ENCODE data around the gene C1orf174.

DNA sequence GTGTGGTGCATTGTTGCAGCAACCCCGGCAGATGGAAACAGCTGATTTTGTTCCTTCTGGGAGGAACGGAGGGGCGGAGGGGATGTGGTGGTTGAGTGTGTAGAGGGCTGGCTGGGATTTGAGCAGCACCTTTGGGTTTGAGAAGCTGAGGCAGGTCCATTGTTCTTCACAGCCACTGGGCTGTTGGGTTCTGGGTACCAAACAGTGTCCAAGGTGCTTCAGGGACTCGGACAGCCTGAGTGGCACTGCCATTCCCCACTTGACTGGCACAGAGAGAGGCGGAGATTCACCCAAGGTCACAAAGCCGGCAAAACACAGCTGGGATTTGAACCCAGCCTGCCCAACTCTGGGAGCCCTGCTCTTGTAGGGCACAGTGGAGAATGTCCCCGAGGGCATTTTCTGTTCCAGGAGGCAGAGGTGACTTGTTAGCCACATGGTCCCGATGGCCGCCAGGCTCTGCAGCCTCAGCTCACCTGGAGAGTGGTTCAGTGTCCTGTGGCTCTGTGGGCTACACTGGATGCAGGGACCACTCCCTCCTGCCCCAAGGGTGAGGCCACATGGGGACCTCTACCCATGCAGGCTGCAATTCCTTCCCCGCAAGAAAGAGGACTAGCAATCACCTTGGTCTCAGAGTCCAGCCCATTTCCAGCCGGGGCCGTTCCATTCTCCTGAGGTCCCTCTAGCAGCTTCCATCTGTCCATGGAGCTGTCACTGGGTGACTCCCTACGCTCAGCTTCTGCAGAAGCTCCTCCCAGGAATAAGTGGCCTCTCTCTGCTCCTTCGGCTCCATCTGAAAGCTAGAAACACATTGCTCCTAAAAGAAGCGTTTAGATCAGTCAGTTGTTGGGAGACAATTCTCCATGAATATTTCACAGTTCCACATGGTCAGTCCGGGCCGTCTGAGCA is 31.2 kb upstream of the C1orf174 start:
- TF ChIP-seq, protein P1, sequence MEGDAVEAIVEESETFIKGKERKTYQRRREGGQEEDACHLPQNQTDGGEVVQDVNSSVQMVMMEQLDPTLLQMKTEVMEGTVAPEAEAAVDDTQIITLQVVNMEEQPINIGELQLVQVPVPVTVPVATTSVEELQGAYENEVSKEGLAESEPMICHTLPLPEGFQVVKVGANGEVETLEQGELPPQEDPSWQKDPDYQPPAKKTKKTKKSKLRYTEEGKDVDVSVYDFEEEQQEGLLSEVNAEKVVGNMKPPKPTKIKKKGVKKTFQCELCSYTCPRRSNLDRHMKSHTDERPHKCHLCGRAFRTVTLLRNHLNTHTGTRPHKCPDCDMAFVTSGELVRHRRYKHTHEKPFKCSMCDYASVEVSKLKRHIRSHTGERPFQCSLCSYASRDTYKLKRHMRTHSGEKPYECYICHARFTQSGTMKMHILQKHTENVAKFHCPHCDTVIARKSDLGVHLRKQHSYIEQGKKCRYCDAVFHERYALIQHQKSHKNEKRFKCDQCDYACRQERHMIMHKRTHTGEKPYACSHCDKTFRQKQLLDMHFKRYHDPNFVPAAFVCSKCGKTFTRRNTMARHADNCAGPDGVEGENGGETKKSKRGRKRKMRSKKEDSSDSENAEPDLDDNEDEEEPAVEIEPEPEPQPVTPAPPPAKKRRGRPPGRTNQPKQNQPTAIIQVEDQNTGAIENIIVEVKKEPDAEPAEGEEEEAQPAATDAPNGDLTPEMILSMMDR (IDR thresholded peaks at IDR 0.05; ENCODE audit: poor library complexity, severe bottlenecking), result no peak
- no peak for TF ChIP-seq POLR2AphosphoS5 (IDR thresholded peaks at IDR 0.05)
- no peak for TF ChIP-seq TAF1 (IDR thresholded peaks at IDR 0.05; ENCODE audit: low read depth)
- TF ChIP-seq EP300 (conservative IDR thresholded peaks at IDR 0.05; ENCODE audit: poor library complexity, severe bottlenecking), result no peak
- TF ChIP-seq EZH2 (IDR thresholded peaks at IDR 0.05; ENCODE audit: borderline replicate concordance, insufficient read depth, low read length, poor library complexity, severe bottlenecking), result no peak
- TF ChIP-seq, protein P2, sequence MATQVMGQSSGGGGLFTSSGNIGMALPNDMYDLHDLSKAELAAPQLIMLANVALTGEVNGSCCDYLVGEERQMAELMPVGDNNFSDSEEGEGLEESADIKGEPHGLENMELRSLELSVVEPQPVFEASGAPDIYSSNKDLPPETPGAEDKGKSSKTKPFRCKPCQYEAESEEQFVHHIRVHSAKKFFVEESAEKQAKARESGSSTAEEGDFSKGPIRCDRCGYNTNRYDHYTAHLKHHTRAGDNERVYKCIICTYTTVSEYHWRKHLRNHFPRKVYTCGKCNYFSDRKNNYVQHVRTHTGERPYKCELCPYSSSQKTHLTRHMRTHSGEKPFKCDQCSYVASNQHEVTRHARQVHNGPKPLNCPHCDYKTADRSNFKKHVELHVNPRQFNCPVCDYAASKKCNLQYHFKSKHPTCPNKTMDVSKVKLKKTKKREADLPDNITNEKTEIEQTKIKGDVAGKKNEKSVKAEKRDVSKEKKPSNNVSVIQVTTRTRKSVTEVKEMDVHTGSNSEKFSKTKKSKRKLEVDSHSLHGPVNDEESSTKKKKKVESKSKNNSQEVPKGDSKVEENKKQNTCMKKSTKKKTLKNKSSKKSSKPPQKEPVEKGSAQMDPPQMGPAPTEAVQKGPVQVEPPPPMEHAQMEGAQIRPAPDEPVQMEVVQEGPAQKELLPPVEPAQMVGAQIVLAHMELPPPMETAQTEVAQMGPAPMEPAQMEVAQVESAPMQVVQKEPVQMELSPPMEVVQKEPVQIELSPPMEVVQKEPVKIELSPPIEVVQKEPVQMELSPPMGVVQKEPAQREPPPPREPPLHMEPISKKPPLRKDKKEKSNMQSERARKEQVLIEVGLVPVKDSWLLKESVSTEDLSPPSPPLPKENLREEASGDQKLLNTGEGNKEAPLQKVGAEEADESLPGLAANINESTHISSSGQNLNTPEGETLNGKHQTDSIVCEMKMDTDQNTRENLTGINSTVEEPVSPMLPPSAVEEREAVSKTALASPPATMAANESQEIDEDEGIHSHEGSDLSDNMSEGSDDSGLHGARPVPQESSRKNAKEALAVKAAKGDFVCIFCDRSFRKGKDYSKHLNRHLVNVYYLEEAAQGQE (IDR thresholded peaks at IDR 0.05; ENCODE audit: borderline replicate concordance), result no peak
- no peak for TF ChIP-seq MXI1 (conservative IDR thresholded peaks at IDR 0.05; ENCODE audit: poor library complexity, severe bottlenecking)
- no peak for TF ChIP-seq RAD21 (conservative IDR thresholded peaks at IDR 0.05)

All from neural cell (in vitro differentiated cells).